OCI-LY3 (cell line): ENCODE measurements around the gene SENP1.

Experiments used
- H2AFZ ChIP-seq: fragments of 200-600, 300-600 bp; shearing (Covaris generic); 2 replicates; pipeline ENCODE4 v1.6.0; 2014; ENCODE audit warnings: antibody characterized with exemption, low read depth, low read length
- H3K27ac ChIP-seq: fragments of 200-600, 300-600 bp; sonication (generic); 2 replicates; pipeline ENCODE4 v1.5.1; 2014; ENCODE audit warnings: mild to moderate bottlenecking, low read length, moderate library complexity, mixed read lengths
- H3K27me3 ChIP-seq: fragments of 200-600, 300-600 bp; sonication (generic); 2 replicates; pipeline ENCODE4 v1.6.1; 2014; ENCODE audit warnings: low read depth, low read length, mixed read lengths
- H3K36me3 ChIP-seq: fragments of 200-600, 300-600 bp; sonication (generic); replicated peaks from 2 replicates; pipeline ENCODE3; 2014; ENCODE audit warnings: low read depth, low read length, mixed read lengths
- H3K4me1 ChIP-seq: fragments of 300-600, 200-600 bp; sonication (generic); 2 replicates; pipeline ENCODE4 v1.6.1; 2014; ENCODE audit warnings: low read length, mixed read lengths
- H3K4me2 ChIP-seq: fragments of 200-600, 300-600 bp; sonication (generic); 2 replicates; pipeline ENCODE4 v1.6.1; 2014; ENCODE audit warnings: low read length, mixed read lengths
- H3K4me3 ChIP-seq: fragments of 300-600, 200-600 bp; sonication (generic); 2 replicates; pipeline ENCODE4 v1.5.1; 2014; ENCODE audit warnings: antibody characterized with exemption, mild to moderate bottlenecking, low read length, moderate library complexity
- H3K79me2 ChIP-seq: fragments of 300-600, 200-600 bp; shearing (Covaris generic); 2 replicates; pipeline ENCODE4 v1.6.1; 2014; ENCODE audit warnings: mild to moderate bottlenecking, low read length, mixed read lengths
- H3K9ac ChIP-seq: fragments of 300-600, 200-600 bp; shearing (Covaris generic); 2 replicates; pipeline ENCODE4 v1.6.0; 2014; ENCODE audit warnings: mild to moderate bottlenecking, low read length, moderate library complexity
- H3K9me3 ChIP-seq: fragments of 200-600, 300-600 bp; shearing (Covaris generic); 2 replicates; pipeline ENCODE4 v1.6.1; 2014; ENCODE audit warnings: low read length, mixed read lengths; ENCODE audit not compliant: insufficient read depth
- H4K20me1 ChIP-seq: fragments of 200-600, 300-600 bp; sonication (generic); 2 replicates; pipeline ENCODE4 v1.6.1; 2016; ENCODE audit warnings: low read length, mixed read lengths; ENCODE audit not compliant: insufficient read depth
- CTCF ChIP-seq: fragments of 200-600, 300-600 bp; sonication (generic); IDR thresholded peaks from 2 replicates; pipeline ENCODE4 v1.5.1; 2014; ENCODE audit warnings: antibody characterized with exemption, low read length, low read depth
- EZH2phosphoT487 ChIP-seq: fragments of 200-600 bp; shearing (Covaris generic); IDR thresholded peaks from 2 replicates; pipeline ENCODE4 v1.6.1; 2018; ENCODE audit warnings: antibody characterized with exemption, mixed run types, low read depth

Gene SENP1

GRCh38 chr12:48077111-48077510 is 28.8 kb downstream of the SENP1 start:
- H3K4me3 ChIP-seq = no peak overlapping the region
- no peaks in the 10 kb centered on the region for H3K4me1 ChIP-seq
- no peaks in the 10 kb centered on the region for H4K20me1 ChIP-seq
- peaks cover 35% of the 10 kb centered on the region for H3K36me3 ChIP-seq
- no peaks in the 10 kb centered on the region for H3K79me2 ChIP-seq
- no peak overlapping the region for H3K4me2 ChIP-seq
- no peak overlapping the region for H3K27ac ChIP-seq
- TF ChIP-seq EZH2phosphoT487 (no peak), CTCF (no peak)
- no peak overlapping the region for H2AFZ ChIP-seq
- no peaks in the 10 kb centered on the region for H3K27me3 ChIP-seq
- no peak overlapping the region for H3K9ac ChIP-seq
- no peaks in the 10 kb centered on the region for H3K9me3 ChIP-seq

- Histone ChIP-seq H3K4me2 (no peak overlapping the region), H3K79me2 (no peaks in the 10 kb centered on the region), H4K20me1 (no peaks in the 10 kb centered on the region), H3K36me3 (peaks cover 37% of the 10 kb centered on the region), H3K4me1 (no peaks in the 10 kb centered on the region), H3K9me3 (no peaks in the 10 kb centered on the region), H3K27ac (no peak overlapping the region), H2AFZ (no peak overlapping the region), H3K4me3 (no peak overlapping the region), H3K9ac (no peak overlapping the region), H3K27me3 (no peaks in the 10 kb centered on the region)
- no peak for TF ChIP-seq EZH2phosphoT487
- TF ChIP-seq CTCF = no peak
Measured at GRCh38 chr12:48075832-48076231, 30.0 kb downstream of the SENP1 start.

GRCh38 chr12:48074266-48074665 is 31.6 kb downstream of the SENP1 start:
- H3K36me3 ChIP-seq = peaks cover 32% of the 10 kb centered on the region
- no peaks in the 10 kb centered on the region for H3K79me2 ChIP-seq
- H2AFZ ChIP-seq = no peak overlapping the region
- H3K9ac ChIP-seq = no peak overlapping the region
- TF ChIP-seq CTCF = no peak
- no peak for TF ChIP-seq EZH2phosphoT487
- no peaks in the 10 kb centered on the region for H3K27me3 ChIP-seq
- H3K9me3 ChIP-seq = no peaks in the 10 kb centered on the region
- no peak overlapping the region for H3K4me2 ChIP-seq
- no peak overlapping the region for H3K27ac ChIP-seq
- H3K4me1 ChIP-seq = peaks cover 3% of the 10 kb centered on the region; the same call in 1 of the 2 replicates
- no peaks in the 10 kb centered on the region for H4K20me1 ChIP-seq
- no peak overlapping the region for H3K4me3 ChIP-seq

GRCh38 chr12:48072266-48072665 is 33.6 kb downstream of the SENP1 start:
- TF ChIP-seq CTCF = no peak
- no peak for TF ChIP-seq EZH2phosphoT487
- no peaks in the 10 kb centered on the region for H3K9me3 ChIP-seq
- no peaks in the 10 kb centered on the region for H3K27me3 ChIP-seq
- no peak overlapping the region for H3K4me2 ChIP-seq
- no peaks in the 10 kb centered on the region for H3K79me2 ChIP-seq
- H3K9ac ChIP-seq = no peak overlapping the region
- H3K36me3 ChIP-seq = peaks cover 29% of the 10 kb centered on the region
- H3K27ac ChIP-seq = no peak overlapping the region
- H3K4me3 ChIP-seq = no peak overlapping the region
- H4K20me1 ChIP-seq = no peaks in the 10 kb centered on the region
- H3K4me1 ChIP-seq = peaks cover 9% of the 10 kb centered on the region
- H2AFZ ChIP-seq = no peak overlapping the region
